ENCODE results near the gene SGSH.

- TF ChIP-seq EZH2phosphoT487 (IDR thresholded peaks at IDR 0.05; ENCODE audit: insufficient read depth, low read depth) (no peak), EZH2 (IDR thresholded peaks at IDR 0.05; ENCODE audit: insufficient read depth, poor library complexity, severe bottlenecking) (no peak)
Measured at GRCh38 chr17:80163336-80163735, 56.8 kb downstream of the SGSH start.

Data from GM23248 (cell line).